HG03066 (cell line): Measurements from ENCODE around the gene TMEM217.
"Not testable (repeated sequence)": the region's sequence is repeated elsewhere in the genome, so short reads cannot be mapped to it uniquely, and the experiment has no call there.

ENCODE experiments used
- ATAC-seq: cut with Tn5 transposase; IDR thresholded peaks from one replicate; pipeline ENCODE4 v1.9.1; 2021; ENCODE audit warnings: low read depth; ENCODE audit not compliant: unreplicated experiment

The TMEM217 gene

GRCh38 chr6:37218511-37218910 is 39.4 kb downstream of the TMEM217 start:
- no peak for ATAC-seq

- ATAC-seq, result no peak
Measured at GRCh38 chr6:37218061-37218460, 39.9 kb downstream of the TMEM217 start.

- no peak for ATAC-seq
Measured at GRCh38 chr6:37212268-37212667, 45.7 kb downstream of the TMEM217 start.

GRCh38 chr6:37210313-37210968 is 47.5 kb downstream of the TMEM217 start:
- no peak for ATAC-seq

- no peak for ATAC-seq
Measured at GRCh38 chr6:37209461-37210205, 48.3 kb downstream of the TMEM217 start.

GRCh38 chr6:37208793-37209192 is 49.2 kb downstream of the TMEM217 start:
- ATAC-seq, result no peak

GRCh38 chr6:37207903-37208456 is 50.0 kb downstream of the TMEM217 start:
- no peak for ATAC-seq

- no peak for ATAC-seq
Measured at GRCh38 chr6:37206622-37207021, 51.3 kb downstream of the TMEM217 start.

GRCh38 chr6:37205997-37206340 is 52.0 kb downstream of the TMEM217 start:
- ATAC-seq, result no peak

- ATAC-seq, result no peak
Measured at GRCh38 chr6:37205175-37205996, 52.6 kb downstream of the TMEM217 start.

GRCh38 chr6:37204014-37204751 is 53.8 kb downstream of the TMEM217 start:
- no peak for ATAC-seq

- no peak for ATAC-seq
Measured at GRCh38 chr6:37202788-37203491, 55.0 kb downstream of the TMEM217 start.

GRCh38 chr6:37201726-37202125 is 56.2 kb downstream of the TMEM217 start:
- ATAC-seq, result no peak

GRCh38 chr6:37200085-37200484 is 57.9 kb downstream of the TMEM217 start:
- no peak for ATAC-seq

- not testable (repeated sequence) for ATAC-seq
Measured at GRCh38 chr6:37196451-37196850, 61.5 kb downstream of the TMEM217 start.

- not testable (repeated sequence) for ATAC-seq
Measured at GRCh38 chr6:37194886-37195285, 63.1 kb downstream of the TMEM217 start.

GRCh38 chr6:37192666-37193065 is 65.3 kb downstream of the TMEM217 start:
- no peak for ATAC-seq

- no peak for ATAC-seq
Measured at GRCh38 chr6:37190159-37190535, 67.8 kb downstream of the TMEM217 start.

GRCh38 chr6:37188962-37189510 is 68.9 kb downstream of the TMEM217 start:
- ATAC-seq, result no peak
